Astrocyte (in vitro differentiated cells and primary cell): Measurements from ENCODE around the gene TNNI2.

Experiments used
- CTCF ChIP-seq: IDR thresholded peaks from 2 replicates; pipeline ENCODE4 v1.5.1; 2011; ENCODE audit warnings: low read depth, mild to moderate bottlenecking, inconsistent platforms, low read length, moderate library complexity; ENCODE audit not compliant: insufficient read depth
- EZH2 ChIP-seq: IDR thresholded peaks from 2 replicates; pipeline ENCODE4 v1.6.1; 2012; ENCODE audit warnings: mild to moderate bottlenecking, low read length, inconsistent platforms; ENCODE audit not compliant: insufficient read depth

DNA sequence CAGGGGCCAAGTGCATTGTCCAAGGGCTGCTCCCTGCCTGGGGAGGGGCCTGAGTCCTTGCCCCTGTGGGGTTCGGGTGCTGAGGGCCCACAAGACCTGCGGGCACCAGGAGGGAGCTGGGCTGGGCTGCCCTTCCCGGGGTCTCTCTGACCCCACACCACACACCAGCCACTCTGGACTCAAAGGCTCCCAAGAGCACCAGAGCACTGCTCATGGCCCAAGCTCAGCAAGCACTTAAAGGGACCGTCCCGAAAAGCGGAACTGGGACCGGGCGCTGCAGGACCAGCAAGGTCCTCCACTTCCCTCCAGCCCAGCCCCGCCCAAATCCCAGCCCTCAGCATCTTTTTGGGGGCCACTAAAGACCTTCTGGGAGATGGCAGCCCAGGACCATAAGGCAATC lies 19.4 kb downstream of the TNNI2 start:
- no peak for TF ChIP-seq CTCF
- TF ChIP-seq EZH2: no peak
